SKM-1 treated with dmso at 0.1 percent for 144 hours (cell line): ENCODE data around the gene LYRM1.

Experiments
- DNase-seq: peaks from one replicate; lab custom pipeline; 2025; ENCODE audit not compliant: unreplicated experiment; lab: John Stamatoyannopoulos, UW

LYRM1 gene

GRCh38 chr16:20871941-20872815 is 28.4 kb upstream of the LYRM1 start:
- DNase-seq = no peak

- no peak for DNase-seq
Measured at GRCh38 chr16:20873331-20873730, 27.2 kb upstream of the LYRM1 start.

- DNase-seq = no peak
Measured at GRCh38 chr16:20874088-20874581, 26.4 kb upstream of the LYRM1 start.

GRCh38 chr16:20875355-20875650 is 25.3 kb upstream of the LYRM1 start:
- DNase-seq = no peak

- DNase-seq = no peak
Measured at GRCh38 chr16:20878682-20879147, 21.9 kb upstream of the LYRM1 start.

GRCh38 chr16:20879175-20880040 is 21.2 kb upstream of the LYRM1 start:
- DNase-seq = no peak

- DNase-seq = no peak
Measured at GRCh38 chr16:20880867-20881502, 19.6 kb upstream of the LYRM1 start.

GRCh38 chr16:20881503-20881878 is 19.1 kb upstream of the LYRM1 start:
- DNase-seq = no peak

- no peak for DNase-seq
Measured at GRCh38 chr16:20883554-20884239, 16.9 kb upstream of the LYRM1 start.

GRCh38 chr16:20884240-20884556 is 16.4 kb upstream of the LYRM1 start:
- no peak for DNase-seq

GRCh38 chr16:20886320-20886719 is 14.3 kb upstream of the LYRM1 start:
- DNase-seq = no peak

- DNase-seq = no peak
Measured at GRCh38 chr16:20887207-20887606, 13.4 kb upstream of the LYRM1 start.

GRCh38 chr16:20889625-20890275 is 10.8 kb upstream of the LYRM1 start:
- no peak for DNase-seq

- no peak for DNase-seq
Measured at GRCh38 chr16:20894388-20894787, 6.2 kb upstream of the LYRM1 start.

GRCh38 chr16:20897253-20897897 is 3.2 kb upstream of the LYRM1 start:
- DNase-seq = no peak

- DNase-seq = no peak
Measured at GRCh38 chr16:20897922-20898321, 2.6 kb upstream of the LYRM1 start.

- no peak for DNase-seq
Measured at GRCh38 chr16:20899071-20899470, 1.5 kb upstream of the LYRM1 start.

- no peak for DNase-seq
Measured at GRCh38 chr16:20899477-20900298, 883 bp upstream of the LYRM1 start.

GRCh38 chr16:20901068-20901435 is 481 bp downstream of the LYRM1 start:
- DNase-seq = no peak
